HG03439 (cell line): ENCODE results near the gene ZNF618.

Experiments
- ATAC-seq: cut with Tn5 transposase; IDR thresholded peaks from one replicate; pipeline ENCODE4 v1.9.1; 2021; ENCODE audit warnings: mild to moderate bottlenecking, moderate library complexity; ENCODE audit not compliant: unreplicated experiment

The ZNF618 gene

DNA sequence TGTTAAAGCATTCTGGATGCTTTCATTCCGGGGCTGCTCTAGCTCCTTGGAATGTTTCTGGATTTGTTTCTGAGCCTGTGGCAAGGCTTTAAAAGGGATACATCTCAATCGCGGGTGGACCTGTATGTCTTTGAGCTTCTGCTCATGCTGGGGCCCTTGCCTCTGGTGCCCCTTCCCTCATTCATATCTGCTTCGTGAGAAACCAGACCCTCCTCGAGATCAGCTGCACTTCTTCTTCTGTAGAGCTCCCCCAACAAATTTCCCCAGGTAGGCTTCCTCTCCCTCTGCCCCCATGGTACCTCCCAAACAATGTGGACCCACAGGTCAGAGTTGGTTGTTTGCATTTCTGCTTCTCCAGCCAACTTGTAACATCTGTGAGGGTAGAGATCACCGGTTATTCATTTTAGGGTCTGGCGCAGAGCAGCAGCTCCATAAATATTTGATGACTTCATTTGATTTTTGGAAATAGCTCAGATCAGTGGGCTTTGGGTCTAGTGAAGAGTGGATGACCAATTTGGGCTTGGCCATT lies 6.6 kb downstream of the ZNF618 start:
- no peak for ATAC-seq

DNA sequence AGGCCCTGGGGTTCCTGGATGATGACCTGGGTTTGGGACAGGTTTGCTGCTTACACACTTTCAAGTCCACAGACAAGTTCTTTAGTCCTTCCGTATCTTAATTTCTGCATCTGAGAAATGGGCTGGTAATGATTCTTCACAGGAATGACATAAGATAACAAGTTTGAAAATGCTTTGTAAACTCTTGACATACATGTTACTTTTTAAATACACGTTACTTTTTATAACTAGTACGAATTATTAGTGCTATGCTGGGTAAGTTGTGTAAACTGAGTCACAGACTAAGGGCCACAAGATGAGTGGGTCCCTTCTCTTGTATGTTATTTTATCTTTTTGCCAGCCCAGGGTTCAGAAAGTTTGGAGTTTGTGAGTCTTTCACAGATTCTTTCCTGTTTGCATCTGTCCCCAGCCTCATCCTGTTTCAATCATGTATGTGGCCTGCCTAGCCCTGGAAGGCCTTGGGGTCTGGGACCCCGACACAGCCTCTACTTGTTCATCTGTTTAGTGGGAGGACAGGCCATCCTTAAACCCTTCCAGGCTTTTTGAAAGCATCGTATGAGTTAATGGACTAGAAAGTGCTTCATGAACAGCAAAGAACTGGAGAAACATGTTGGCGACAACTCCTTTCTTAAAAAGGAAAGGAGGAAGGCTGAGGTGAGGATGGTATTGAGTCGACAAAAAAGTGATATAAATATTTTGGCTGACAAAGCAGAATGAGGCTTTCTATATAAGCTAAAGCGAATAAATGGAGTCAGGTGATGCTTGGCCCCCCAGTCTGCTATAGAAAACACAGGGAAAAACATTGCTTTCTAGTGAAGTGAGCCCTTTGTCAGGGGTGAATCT lies 9.3 kb downstream of the ZNF618 start:
- ATAC-seq = no peak

DNA sequence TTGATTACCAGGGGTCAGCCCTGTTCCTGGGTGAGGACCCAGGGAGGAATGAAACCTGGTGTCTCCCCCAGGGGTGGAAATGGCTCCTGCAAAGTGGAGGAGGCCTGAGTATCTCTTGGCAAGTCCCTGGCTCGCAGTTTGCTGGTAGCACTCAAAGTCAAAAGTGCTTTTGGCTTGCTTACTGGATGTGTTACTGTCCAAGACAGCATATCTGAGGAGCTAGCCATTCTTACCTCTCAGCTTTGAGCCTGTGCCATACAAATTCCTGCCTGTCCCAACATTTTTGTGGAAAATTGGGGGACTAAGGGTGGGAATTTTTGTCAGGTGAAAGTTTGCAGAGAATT lies 9.9 kb downstream of the ZNF618 start:
- ATAC-seq = no peak

DNA sequence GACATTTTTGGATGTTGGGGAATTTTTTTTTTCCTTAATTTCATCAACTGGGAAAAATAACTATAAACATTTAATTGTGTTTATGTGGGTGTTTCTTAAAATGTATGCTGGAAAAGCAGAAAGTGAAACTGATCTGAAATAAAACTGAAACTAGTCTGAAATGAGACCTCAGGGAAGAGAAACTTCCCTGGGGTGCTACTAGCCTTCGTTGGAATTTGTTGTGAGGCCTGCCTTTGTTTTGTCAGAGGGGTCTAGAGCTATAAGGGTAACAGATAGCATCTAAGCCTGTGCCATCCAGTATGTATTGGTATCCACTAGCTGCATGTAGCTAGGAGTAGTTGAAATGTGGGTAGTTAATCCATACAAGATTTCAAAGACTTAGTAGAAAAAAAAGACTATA lies 10.4 kb downstream of the ZNF618 start:
- no peak for ATAC-seq

DNA sequence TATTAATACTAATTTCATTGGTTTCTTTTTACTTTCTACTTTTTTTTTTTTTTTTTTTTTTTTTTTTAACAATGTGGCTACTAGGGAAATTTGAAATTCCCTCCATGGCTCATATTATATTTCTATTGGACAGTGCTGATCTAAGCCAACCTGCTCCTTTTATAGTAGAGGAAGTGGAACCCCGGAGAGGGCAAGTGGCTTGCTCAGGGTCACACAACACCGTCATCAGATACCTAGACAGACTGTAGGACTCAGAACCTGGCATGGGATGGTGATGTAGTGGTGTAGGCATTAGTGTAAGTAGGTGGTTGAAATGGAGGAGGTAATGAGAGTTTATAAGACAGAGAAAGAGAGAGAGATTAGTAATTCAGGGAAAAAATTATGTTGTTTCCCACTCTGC lies 10.8 kb downstream of the ZNF618 start:
- no peak for ATAC-seq

DNA sequence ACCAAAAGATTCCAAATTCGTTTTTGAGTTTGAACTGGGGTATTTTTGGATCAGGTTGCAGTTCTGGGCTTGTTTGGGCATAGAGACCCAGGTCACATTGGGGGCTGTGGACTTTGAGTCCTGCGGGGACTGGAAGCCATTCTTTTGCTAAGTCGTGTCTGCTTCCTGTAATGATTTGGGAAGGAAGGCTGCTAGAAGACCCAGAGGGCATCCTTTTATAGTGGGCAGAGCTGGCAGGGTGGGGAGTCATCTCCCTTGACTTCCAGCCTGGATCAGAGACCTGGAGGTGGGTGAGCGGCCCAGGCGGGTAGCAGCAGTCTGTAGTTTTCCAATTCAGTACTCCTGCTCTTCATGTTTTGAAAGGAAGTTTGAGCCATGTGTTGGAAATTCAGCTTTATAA lies 11.3 kb downstream of the ZNF618 start:
- no peak for ATAC-seq

DNA sequence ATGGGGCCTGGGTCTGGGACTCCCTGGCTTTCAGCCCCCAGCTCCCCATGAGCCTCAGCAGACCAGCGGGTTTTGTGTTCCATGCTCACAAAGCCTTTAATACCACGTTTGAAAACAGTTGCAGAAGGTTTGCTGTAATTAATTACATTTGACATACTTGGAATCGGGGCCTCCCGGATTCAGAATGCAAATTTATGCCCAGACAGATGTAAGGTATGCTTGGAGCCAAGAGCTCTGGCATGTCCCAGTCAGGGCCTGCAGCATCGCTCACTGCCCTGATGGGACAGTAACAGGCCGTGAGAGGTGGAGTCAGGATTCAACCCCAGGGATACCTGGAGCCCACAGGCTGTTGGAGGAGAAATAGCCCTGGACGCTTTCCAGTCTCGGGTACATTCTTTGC lies 12.2 kb downstream of the ZNF618 start:
- no peak for ATAC-seq

DNA sequence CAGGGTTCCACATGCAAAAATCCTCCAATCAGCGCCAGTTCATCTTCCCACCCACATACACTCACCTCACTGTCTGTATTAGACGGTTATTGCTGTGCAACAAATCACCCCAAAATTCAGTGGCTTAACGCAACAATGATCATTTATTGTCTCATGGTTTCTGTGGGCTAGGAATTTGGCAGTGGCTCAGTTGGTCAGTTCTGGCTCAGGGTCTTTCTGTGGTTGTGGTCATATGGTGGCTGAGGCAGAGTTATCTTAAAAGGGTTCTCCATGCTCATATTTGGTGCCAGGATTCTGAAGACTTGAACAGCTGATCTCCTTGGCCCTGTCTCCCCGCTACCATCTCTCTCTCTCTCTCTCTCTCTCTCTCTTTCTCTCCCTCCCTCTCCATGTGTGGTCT lies 12.9 kb downstream of the ZNF618 start:
- no peak for ATAC-seq

DNA sequence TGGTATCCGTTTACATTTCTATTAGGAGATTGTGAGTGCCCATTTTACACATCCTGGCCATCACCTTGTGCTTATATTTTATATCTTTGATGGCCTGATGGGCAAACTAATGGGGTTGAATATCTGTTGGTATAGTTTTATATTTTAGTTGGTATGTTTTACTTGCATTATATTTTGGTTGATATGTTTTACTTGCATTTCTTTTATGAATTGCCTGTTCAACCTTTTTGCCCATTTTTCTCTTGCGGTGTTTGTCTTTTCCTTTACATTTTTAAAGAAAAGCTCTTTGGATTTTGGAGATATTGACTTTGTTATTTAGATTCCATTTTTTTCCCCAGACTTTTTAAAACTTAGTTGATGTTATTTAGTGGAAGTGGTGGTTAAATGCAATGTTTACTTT lies 14.6 kb downstream of the ZNF618 start:
- ATAC-seq = no peak

DNA sequence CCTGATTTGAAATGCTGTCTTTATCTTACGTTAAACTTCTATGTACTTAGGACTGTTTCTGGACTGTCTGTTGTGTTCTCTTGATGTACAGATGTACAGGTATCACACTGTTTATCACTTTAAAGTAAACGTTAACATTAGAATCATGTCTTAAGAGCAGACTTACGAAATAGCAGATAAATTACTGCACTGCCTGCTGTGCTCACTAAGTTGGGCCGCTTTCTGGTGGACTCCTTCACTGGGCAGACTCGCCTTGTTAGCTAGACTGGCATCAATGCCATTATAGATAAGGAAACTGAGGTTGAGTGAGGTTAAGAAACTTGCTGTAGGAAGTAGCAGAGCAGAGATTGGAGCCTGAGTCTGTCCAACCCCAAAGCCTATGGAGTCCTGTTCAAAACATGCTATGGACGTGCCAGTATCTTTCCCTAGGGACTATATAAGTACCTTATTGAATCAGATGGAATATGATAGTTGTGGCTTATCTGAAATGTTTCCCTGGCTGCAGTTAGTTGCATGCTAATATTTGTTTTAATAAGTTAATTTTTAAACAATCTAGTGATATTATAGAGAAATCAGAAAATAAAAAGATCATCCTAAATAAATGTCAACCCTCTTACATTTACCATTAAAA lies 16.9 kb downstream of the ZNF618 start:
- no peak for ATAC-seq

DNA sequence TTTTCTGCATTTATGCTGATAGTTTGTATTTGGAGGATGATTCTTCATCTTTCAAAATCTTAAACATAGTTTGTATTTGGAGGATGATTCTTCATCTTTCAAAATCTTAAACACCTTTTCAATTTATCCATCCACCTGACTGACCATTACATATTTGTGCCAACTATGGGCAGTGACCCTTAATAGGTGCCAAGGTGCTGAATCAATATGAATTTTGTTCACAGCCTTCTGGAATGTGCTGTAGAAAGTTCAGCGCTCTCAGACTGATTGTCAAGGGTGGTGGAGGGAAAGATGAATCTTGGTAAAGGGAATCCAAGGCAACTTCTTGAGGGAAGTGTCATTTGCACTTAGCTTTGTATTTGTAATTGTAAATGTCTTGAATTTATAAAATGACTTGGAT lies 18.1 kb downstream of the ZNF618 start:
- ATAC-seq = no peak

DNA sequence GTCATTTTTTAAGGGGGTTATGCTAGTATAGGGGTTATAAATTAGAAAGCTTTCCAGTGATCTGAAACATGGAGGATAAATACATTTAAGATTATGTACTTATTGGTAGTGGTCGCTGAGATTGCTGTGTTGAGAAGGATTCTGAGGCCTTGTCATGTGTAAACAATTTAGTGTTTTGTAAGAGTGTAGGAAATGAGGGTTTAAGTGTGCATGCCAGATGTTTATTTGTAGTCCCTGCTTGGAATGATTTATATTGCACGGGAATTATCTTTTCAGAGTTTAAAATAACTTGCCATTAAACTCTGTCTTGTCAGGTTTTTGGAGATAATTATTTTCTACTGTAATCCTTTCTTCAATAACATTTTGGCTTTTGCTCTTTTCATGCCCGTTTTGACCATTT lies 19.4 kb downstream of the ZNF618 start:
- no peak for ATAC-seq

DNA sequence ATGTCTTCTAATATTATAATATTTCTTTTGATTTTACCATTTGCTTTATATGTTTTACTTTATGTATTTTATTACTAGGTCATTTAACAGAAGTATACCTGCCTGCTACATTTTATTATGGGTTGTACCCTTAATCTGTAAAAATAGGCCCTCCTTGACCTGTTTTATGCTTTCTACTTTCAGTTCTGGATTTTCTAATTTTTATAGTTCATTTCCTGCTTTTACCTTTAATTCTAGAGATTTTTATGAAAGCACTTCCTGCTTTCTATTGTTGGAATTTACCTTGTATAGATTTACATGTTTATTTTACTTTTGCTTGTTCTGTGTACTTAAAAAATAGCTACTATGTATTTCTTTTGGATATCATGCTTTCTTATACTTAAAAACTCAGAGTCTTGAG lies 20.6 kb downstream of the ZNF618 start:
- no peak for ATAC-seq

DNA sequence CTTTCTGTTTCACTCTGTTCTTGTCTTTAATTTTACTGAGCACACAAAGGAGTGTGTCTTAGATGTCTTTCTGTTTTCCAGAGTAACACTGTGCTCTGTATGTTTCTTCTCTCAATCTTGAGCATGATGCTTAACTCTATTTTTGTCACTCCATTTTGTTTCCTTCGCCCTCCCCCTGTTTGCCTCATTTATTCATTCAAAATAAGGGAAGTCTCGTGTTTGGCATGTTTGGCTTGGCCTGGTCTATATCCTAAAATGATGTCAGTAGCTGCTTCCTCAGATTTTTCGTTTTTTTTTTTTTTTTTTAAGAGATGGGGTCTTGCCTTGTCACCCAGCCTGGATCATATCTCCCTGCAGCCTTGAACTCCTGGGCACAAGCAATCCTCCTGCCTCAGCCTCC lies 22.0 kb downstream of the ZNF618 start:
- no peak for ATAC-seq

DNA sequence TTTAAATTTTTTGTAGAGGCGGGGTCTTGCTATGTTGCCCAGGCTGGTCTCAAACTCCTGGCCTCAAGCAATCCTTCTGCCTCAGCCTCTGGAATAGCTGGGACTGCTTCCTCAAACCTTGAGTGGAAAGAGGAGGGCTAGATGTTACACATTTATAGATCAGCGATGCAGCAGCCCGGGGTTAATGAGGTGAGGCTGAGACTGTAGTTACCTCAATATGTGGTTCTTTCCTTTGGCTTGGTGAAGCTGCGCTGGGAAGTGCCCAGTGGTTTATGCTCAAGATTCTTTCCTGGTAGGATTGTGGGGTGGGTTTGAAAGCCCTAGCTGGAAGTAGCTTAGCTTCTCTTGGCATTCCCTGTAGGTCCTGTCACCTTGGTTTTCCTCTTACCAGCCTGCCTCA lies 22.5 kb downstream of the ZNF618 start:
- no peak for ATAC-seq

DNA sequence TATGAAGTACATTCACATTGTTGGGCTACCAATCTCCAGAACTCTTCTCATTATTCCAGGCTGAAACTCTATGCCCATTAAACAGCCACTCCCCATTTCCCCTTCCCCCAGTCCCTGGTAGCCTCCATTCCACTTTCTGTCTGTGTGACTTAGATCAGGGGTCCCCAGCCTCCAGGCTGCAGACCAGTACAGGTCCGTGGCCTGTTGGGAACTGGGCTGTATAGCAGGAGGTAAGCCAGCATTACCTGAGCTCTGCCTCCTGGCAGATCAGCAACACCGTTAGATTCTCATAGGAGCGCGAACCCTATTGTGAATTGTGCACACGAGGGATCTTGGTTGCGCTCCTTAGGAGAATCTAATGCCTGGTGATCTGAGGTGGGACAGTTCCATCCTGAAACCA lies 23.1 kb downstream of the ZNF618 start:
- no peak for ATAC-seq

DNA sequence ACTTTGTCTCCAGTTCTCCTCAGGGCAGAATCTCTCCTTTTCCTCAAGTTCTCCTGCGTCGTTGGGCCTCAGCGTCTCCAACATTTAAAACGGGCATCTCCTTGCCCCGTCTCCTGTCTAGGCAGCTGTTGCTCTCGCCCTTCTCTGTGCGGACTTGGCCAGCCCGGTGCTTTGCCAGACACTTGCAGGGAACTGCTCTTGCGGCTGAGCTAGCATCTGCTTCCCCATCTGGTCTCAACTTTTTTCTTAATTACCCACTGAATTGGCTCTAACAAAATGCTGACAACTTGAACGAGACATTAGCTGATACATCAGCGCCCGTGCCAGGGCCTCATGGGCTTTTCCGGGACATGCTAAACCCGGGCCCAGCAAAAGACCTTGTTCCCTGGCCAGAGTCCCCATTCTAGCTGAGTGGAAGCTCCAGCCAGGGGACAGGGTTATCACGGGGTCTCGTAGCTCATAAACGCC lies 25.1 kb downstream of the ZNF618 start:
- ATAC-seq = no peak

DNA sequence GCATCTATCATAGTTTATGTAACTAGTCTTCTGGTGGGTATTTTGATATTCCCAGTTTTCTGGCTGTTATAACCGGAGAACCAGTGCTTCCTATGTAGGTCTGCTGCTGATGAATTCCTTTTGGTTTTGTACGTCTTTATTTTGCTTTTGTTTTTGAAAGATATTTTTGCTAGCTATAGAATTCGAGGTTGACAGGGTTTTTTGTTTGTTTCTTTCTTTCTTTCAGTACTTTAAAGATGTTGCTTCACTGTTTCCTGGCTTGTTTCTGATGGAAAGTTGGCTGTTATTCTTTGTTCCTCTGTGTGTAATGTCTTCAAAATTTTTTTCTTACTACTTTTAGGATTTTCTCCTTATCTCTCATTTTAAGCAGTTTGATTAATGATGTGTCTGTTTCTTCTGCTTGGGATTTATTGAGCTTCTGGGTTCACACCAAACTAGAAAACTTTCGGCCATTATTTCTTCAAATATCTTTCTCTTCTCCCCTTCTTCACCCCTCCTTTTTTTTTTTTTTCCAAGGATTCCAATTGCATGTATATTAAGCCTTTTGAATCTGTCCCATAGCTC lies 27.5 kb downstream of the ZNF618 start:
- no peak for ATAC-seq

DNA sequence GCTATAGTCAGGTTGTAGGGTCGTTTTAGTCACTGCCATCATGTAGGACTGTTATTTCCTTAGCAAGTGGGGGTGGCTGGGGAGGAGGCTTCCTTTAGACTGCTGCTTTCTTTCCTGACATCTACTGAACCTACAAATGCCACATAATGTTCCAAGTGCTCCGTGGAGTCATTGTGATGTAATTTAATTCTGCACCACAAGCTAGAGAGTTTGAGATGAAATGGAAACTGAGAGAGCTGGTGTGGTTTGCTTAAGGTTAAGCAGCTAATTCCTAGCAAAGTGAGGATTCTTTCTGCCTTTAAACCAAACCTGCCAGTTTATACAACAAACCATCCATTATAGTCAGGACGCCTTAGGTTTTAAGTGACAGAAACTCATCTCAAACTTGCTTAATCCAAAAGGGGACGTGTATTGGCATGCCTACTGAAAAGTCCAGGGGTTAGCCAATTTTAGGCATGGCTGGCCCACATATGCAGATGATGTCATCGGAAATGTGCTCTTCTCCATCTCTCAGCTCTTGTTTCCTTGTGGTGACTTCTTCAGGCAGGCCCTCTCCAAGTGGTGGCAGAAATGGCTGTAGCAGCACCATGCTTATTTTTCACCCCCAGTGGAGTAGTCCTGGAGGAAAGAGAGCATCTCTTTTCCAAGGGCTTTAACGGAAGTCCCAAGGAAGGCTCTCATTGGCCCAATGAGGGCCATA lies 30.5 kb downstream of the ZNF618 start:
- no peak for ATAC-seq

DNA sequence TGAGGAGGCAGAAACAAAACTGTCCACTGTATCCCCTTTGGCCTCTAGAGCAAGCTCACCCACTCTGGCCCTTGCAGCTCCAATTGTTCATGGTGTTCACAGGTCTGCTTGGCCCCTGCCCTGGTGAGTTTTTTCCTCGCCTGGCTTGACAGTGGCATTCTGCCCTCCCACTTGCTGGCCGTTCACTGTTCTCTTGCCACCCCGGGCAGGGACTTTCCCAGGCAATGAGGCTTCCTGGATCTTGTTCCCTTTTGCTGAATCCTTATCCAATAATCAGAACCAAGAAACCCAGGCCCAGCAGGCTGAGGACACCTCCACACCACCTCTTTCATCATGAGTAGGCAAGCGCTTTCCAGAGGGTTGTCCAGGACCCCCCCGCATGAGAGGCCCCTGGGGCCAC lies 31.2 kb downstream of the ZNF618 start:
- ATAC-seq = no peak

DNA sequence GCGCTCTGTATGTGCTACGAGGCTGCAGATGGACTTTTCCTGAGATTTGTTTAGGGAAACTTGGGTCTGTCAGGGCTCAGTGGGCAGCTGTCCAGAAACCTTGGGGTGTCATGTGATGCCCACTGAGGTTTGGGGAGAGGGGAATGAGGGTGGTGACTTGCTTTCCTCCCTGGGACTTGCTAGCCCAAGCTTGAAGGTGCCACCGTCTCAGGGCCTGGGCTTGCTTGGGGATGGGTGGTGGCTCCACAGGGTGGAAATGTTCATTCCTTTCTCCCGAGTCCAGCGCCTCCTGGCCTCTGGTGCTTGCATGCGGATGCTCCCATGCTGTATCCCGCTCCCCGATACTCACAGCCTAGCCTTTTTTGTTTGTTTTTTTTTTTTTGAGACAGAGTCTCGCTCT lies 33.3 kb downstream of the ZNF618 start:
- ATAC-seq = no peak
